IPS-18c (cell line): ENCODE measurements around the gene ATP5ME.

Source experiments
- H3K4me3 ChIP-seq: 2 replicates; pipeline ENCODE4 v1.7.0; 2013; ENCODE audit warnings: low read depth, mild to moderate bottlenecking, low read length, moderate library complexity; ENCODE audit not compliant: insufficient read depth
- H3K9me3 ChIP-seq: one replicate; pipeline ENCODE4 v1.6.1; 2013; ENCODE audit warnings: mild to moderate bottlenecking, low read length, moderate library complexity; ENCODE audit not compliant: control insufficient read depth, insufficient read depth

Gene ATP5ME

GRCh38 chr4:664713-665231 is 9.3 kb downstream of the ATP5ME start:
- no peaks in the 10 kb centered on the region for H3K9me3 ChIP-seq
- no peak overlapping the region; the same call in 1 of the 2 replicates for H3K4me3 ChIP-seq

- H3K4me3 ChIP-seq = peak overlapping the region; percentile 85
- no peaks in the 10 kb centered on the region for H3K9me3 ChIP-seq
Measured at GRCh38 chr4:663438-664428, 10.3 kb downstream of the ATP5ME start.

- H3K4me3 ChIP-seq = peak overlapping the region; percentile 85
- H3K9me3 ChIP-seq = no peaks in the 10 kb centered on the region
Measured at GRCh38 chr4:663046-663437, 11.0 kb downstream of the ATP5ME start.

- Histone ChIP-seq H3K9me3 (no peaks in the 10 kb centered on the region), H3K4me3 (no peak overlapping the region)
Measured at GRCh38 chr4:661881-662761, 12.0 kb downstream of the ATP5ME start.

- Histone ChIP-seq H3K4me3 (no peak overlapping the region), H3K9me3 (no peaks in the 10 kb centered on the region)
Measured at GRCh38 chr4:661231-661630, 12.8 kb downstream of the ATP5ME start.

- Histone ChIP-seq H3K4me3 (no peak overlapping the region), H3K9me3 (no peaks in the 10 kb centered on the region)
Measured at GRCh38 chr4:660401-660800, 13.7 kb downstream of the ATP5ME start.

GRCh38 chr4:659851-660250 is 14.2 kb downstream of the ATP5ME start:
- H3K9me3 ChIP-seq = no peaks in the 10 kb centered on the region
- H3K4me3 ChIP-seq = no peak overlapping the region

- H3K4me3 ChIP-seq = no peak overlapping the region
- no peaks in the 10 kb centered on the region for H3K9me3 ChIP-seq
Measured at GRCh38 chr4:658681-659667, 15.1 kb downstream of the ATP5ME start.

GRCh38 chr4:657834-658667 is 16.0 kb downstream of the ATP5ME start:
- no peaks in the 10 kb centered on the region for H3K9me3 ChIP-seq
- no peak overlapping the region for H3K4me3 ChIP-seq

GRCh38 chr4:657338-657833 is 16.7 kb downstream of the ATP5ME start:
- no peak overlapping the region for H3K4me3 ChIP-seq
- no peaks in the 10 kb centered on the region for H3K9me3 ChIP-seq

GRCh38 chr4:656436-657337 is 17.4 kb downstream of the ATP5ME start:
- H3K9me3 ChIP-seq = no peaks in the 10 kb centered on the region
- no peak overlapping the region for H3K4me3 ChIP-seq

GRCh38 chr4:655464-656151 is 18.5 kb downstream of the ATP5ME start:
- no peak overlapping the region for H3K4me3 ChIP-seq

GRCh38 chr4:654871-655463 is 19.1 kb downstream of the ATP5ME start:
- no peak overlapping the region for H3K4me3 ChIP-seq
- H3K9me3 ChIP-seq = no peaks in the 10 kb centered on the region

More at GRCh38 chr4:655464-656151, 18.5 kb downstream of the ATP5ME start:
- no peaks in the 10 kb centered on the region for H3K9me3 ChIP-seq

GRCh38 chr4:654503-654845 is 19.6 kb downstream of the ATP5ME start:
- Histone ChIP-seq H3K4me3 (no peak overlapping the region), H3K9me3 (no peaks in the 10 kb centered on the region)
